HepG2 (cell line): ENCODE measurements around the gene RAB40C. TPM values are rescaled to one million over a fixed set of nuclear protein-coding genes. Genes with fewer than 3 reads are reported as not detected.

Experiments
- AKAP8 ChIP-seq: sonication (generic); formaldehyde crosslinking; IDR thresholded peaks from 2 replicates; pipeline ENCODE4 v1.5.1; 2020; ENCODE audit warnings: mild to moderate bottlenecking, missing genetic modification reagents
- ARID4A ChIP-seq: sonication (generic); formaldehyde crosslinking; IDR thresholded peaks from 2 replicates; pipeline ENCODE4 v1.5.0; 2020; ENCODE audit warnings: mild to moderate bottlenecking, missing genetic modification reagents, borderline replicate concordance
- FOXC1 ChIP-seq: sonication (generic); formaldehyde crosslinking; IDR thresholded peaks from 2 replicates; pipeline ENCODE4 v1.8.0; 2022; ENCODE audit warnings: mild to moderate bottlenecking, missing genetic modification reagents, borderline replicate concordance
- JUND ChIP-seq: sonication (generic); formaldehyde crosslinking; IDR thresholded peaks from 2 replicates; pipeline ENCODE4 v1.8.0; 2022; ENCODE audit warnings: mild to moderate bottlenecking, missing genetic modification reagents
- KAT7 ChIP-seq: IDR thresholded peaks from 2 replicates; pipeline ENCODE4 v1.6.1; 2018; ENCODE audit warnings: borderline replicate concordance, missing compliant biosample characterization
- KLF15 ChIP-seq: sonication (generic); formaldehyde crosslinking; IDR thresholded peaks from 2 replicates; pipeline ENCODE4 v1.8.1; 2023; ENCODE audit warnings: borderline replicate concordance, mild to moderate bottlenecking, inconsistent platforms, missing genetic modification reagents, mixed read lengths
- KLF9 ChIP-seq: IDR thresholded peaks from 2 replicates; pipeline ENCODE4 v1.6.1; 2016; ENCODE audit warnings: low read depth
- LCORL ChIP-seq, 2 experiments: fragments of 450-650 bp in 1 of 2; sonication (generic) in 1 of 2; formaldehyde crosslinking in 1 of 2; IDR thresholded peaks; 2 replicates each; pipeline versions ENCODE4 v1.5.0 to v1.6.1; 2017 to 2020; ENCODE audit warnings: antibody characterized with exemption in 1 of 2, missing genetic modification reagents in 1 of 2
- MXI1 ChIP-seq: IDR thresholded peaks from 3 replicates; pipeline ENCODE4 v1.6.1; 2012; ENCODE audit warnings: low read depth, low read length, inconsistent platforms, borderline replicate concordance
- RAD21 ChIP-seq: fragments of 450-650 bp; formaldehyde crosslinking; IDR thresholded peaks from 2 replicates; pipeline ENCODE4 v1.5.0; 2020; ENCODE audit warnings: mild to moderate bottlenecking
- SAFB2 ChIP-seq: sonication (generic); formaldehyde crosslinking; IDR thresholded peaks from 2 replicates; pipeline ENCODE4 v1.5.1; 2020; ENCODE audit warnings: missing genetic modification reagents, low read depth, mild to moderate bottlenecking, borderline replicate concordance
- SALL1 ChIP-seq: sonication (generic); formaldehyde crosslinking; IDR thresholded peaks from 2 replicates; pipeline ENCODE4 v1.8.0; 2022; ENCODE audit warnings: mild to moderate bottlenecking, missing genetic modification reagents
- SP4 ChIP-seq: sonication (generic); formaldehyde crosslinking; IDR thresholded peaks from 2 replicates; pipeline ENCODE4 v1.8.1; 2023; ENCODE audit warnings: mild to moderate bottlenecking, missing genetic modification reagents
- ZBTB38 ChIP-seq: sonication (generic); formaldehyde crosslinking; IDR thresholded peaks from 2 replicates; pipeline ENCODE4 v1.5.1; 2020; ENCODE audit warnings: mild to moderate bottlenecking, missing genetic modification reagents
- ZBTB7B ChIP-seq: sonication (generic); formaldehyde crosslinking; IDR thresholded peaks from 2 replicates; pipeline ENCODE4 v1.4.0; 2020; ENCODE audit warnings: missing genetic modification reagents
- ZNF652 ChIP-seq: IDR thresholded peaks from 2 replicates; pipeline ENCODE4 v1.6.1; 2016; ENCODE audit warnings: low read depth, borderline replicate concordance
- ZNF772 ChIP-seq: sonication (generic); formaldehyde crosslinking; IDR thresholded peaks from 2 replicates; pipeline ENCODE4 v1.5.0; 2020; ENCODE audit warnings: mild to moderate bottlenecking, missing genetic modification reagents
- ZNF790 ChIP-seq: sonication (generic); formaldehyde crosslinking; IDR thresholded peaks from 2 replicates; pipeline ENCODE4 v1.8.0; 2022; ENCODE audit warnings: missing genetic modification reagents, mild to moderate bottlenecking, borderline replicate concordance
- ZNF891 ChIP-seq: sonication (generic); formaldehyde crosslinking; IDR thresholded peaks from 2 replicates; pipeline ENCODE4 v1.5.0; 2020; ENCODE audit warnings: mild to moderate bottlenecking, missing genetic modification reagents
- polyA plus RNA-seq, 8 experiments: library from polyadenylated mRNA; depleted of rRNA in 3 of 8; stranded (reverse) in 7 of 8; unstranded in 1 of 8; fragments of >200 nt; fragmentation: Illumina TruSeq in 4 of 8; extraction: Trizol in 4 of 8; gene quantifications; 2 replicates each; pipeline versions ENCODE4 v1.2.1 to v1.2.3, GENCODE V29; 2011 to 2016; ENCODE audit warnings: low read depth in 4 of 8, missing spikeins in 1 of 8, mixed read lengths in 1 of 8; ENCODE audit not compliant: insufficient read depth in 1 of 8
- total RNA-seq, 5 experiments: library from RNA; depleted of rRNA; stranded (reverse); fragments of >200 nt; fragmentation: Illumina TruSeq; extraction: Trizol; gene quantifications; 2 replicates each; pipeline ENCODE4 v1.2.3, GENCODE V29; 2016; ENCODE audit warnings: low read depth in 1 of 5
- TF ChIP-seq, protein P1 (sequence below): sonication (generic); formaldehyde crosslinking; IDR thresholded peaks from 2 replicates; pipeline ENCODE4 v1.9.0; 2022; ENCODE audit warnings: missing genetic modification reagents, mild to moderate bottlenecking, borderline replicate concordance

RAB40C gene
- total and polyA plus RNA-seq, 2 of the 13 experiments (the other 11 are each of a cell fraction or from before 2014, with no cell fraction given) = 7.7 to 11.5 TPM

- peak; percentile 27; the same call in 1 of the 2 replicates for TF ChIP-seq SP4 (CRISPR knock-in tag)
- 0 out of 2 replicates have a peak, but pooled peaks have one; percentile 18 for TF ChIP-seq SALL1 (CRISPR knock-in tag)
- 0 out of 2 replicates have a peak, but pooled peaks have one; percentile 3 for TF ChIP-seq ARID4A (CRISPR knock-in tag)
- peak; percentile 49; the same call in 1 of the 2 replicates for TF ChIP-seq FOXC1 (CRISPR knock-in tag)
- no peak for TF ChIP-seq RAD21 (CRISPR knock-in tag)
- TF ChIP-seq, protein P1, sequence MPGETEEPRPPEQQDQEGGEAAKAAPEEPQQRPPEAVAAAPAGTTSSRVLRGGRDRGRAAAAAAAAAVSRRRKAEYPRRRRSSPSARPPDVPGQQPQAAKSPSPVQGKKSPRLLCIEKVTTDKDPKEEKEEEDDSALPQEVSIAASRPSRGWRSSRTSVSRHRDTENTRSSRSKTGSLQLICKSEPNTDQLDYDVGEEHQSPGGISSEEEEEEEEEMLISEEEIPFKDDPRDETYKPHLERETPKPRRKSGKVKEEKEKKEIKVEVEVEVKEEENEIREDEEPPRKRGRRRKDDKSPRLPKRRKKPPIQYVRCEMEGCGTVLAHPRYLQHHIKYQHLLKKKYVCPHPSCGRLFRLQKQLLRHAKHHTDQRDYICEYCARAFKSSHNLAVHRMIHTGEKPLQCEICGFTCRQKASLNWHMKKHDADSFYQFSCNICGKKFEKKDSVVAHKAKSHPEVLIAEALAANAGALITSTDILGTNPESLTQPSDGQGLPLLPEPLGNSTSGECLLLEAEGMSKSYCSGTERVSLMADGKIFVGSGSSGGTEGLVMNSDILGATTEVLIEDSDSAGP (CRISPR knock-in tag) = peak; percentile 51; the same call in 1 of the 2 replicates
- TF ChIP-seq ZNF891 (CRISPR knock-in tag) = 0 out of 2 replicates have a peak, but pooled peaks have one; percentile 26
- TF ChIP-seq AKAP8 (CRISPR knock-in tag) = peak; percentile 77; the same call in 1 of the 2 replicates
- TF ChIP-seq KAT7 (CRISPR knock-in tag) = no peak
- TF ChIP-seq SAFB2 = 0 out of 2 replicates have a peak, but pooled peaks have one; percentile 76
- no peak for TF ChIP-seq LCORL (IDR thresholded peaks at IDR 0.05)
- no peak for TF ChIP-seq LCORL (CRISPR knock-in tag; IDR thresholded peaks at IDR 0.05)
- TF ChIP-seq KLF15 (CRISPR knock-in tag) = no peak
- TF ChIP-seq ZNF790 (CRISPR knock-in tag) = no peak
- TF ChIP-seq ZBTB7B = peak; percentile 22; the same call in 1 of the 2 replicates
- no peak for TF ChIP-seq JUND (CRISPR knock-in tag)
- 0 out of 2 replicates have a peak, but pooled peaks have one; percentile 33 for TF ChIP-seq ZBTB38 (CRISPR knock-in tag)
- TF ChIP-seq ZNF652 = no peak
- TF ChIP-seq KLF9 = no peak
- TF ChIP-seq MXI1 = peak; percentile 50; the same call in 1 of the 3 replicates
- peak; percentile 62; the same call in 1 of the 2 replicates for TF ChIP-seq ZNF772
Observed at GRCh38 chr16:637081-638018, 47.5 kb downstream of the RAB40C start (continued).
